OCI-LY3 (cell line): ENCODE data around the gene ZMYND8.

Experiments
- H2AFZ ChIP-seq: fragments of 200-600, 300-600 bp; shearing (Covaris generic); 2 replicates; pipeline ENCODE4 v1.6.0; 2014; ENCODE audit warnings: antibody characterized with exemption, low read depth, low read length
- H3K27ac ChIP-seq: fragments of 200-600, 300-600 bp; sonication (generic); 2 replicates; pipeline ENCODE4 v1.5.1; 2014; ENCODE audit warnings: mild to moderate bottlenecking, low read length, moderate library complexity, mixed read lengths
- H3K27me3 ChIP-seq: fragments of 200-600, 300-600 bp; sonication (generic); 2 replicates; pipeline ENCODE4 v1.6.1; 2014; ENCODE audit warnings: low read depth, low read length, mixed read lengths
- H3K36me3 ChIP-seq: fragments of 200-600, 300-600 bp; sonication (generic); replicated peaks from 2 replicates; pipeline ENCODE3; 2014; ENCODE audit warnings: low read depth, low read length, mixed read lengths
- H3K4me1 ChIP-seq: fragments of 300-600, 200-600 bp; sonication (generic); 2 replicates; pipeline ENCODE4 v1.6.1; 2014; ENCODE audit warnings: low read length, mixed read lengths
- H3K4me2 ChIP-seq: fragments of 200-600, 300-600 bp; sonication (generic); 2 replicates; pipeline ENCODE4 v1.6.1; 2014; ENCODE audit warnings: low read length, mixed read lengths
- H3K4me3 ChIP-seq: fragments of 300-600, 200-600 bp; sonication (generic); 2 replicates; pipeline ENCODE4 v1.5.1; 2014; ENCODE audit warnings: antibody characterized with exemption, mild to moderate bottlenecking, low read length, moderate library complexity
- H3K79me2 ChIP-seq: fragments of 300-600, 200-600 bp; shearing (Covaris generic); 2 replicates; pipeline ENCODE4 v1.6.1; 2014; ENCODE audit warnings: mild to moderate bottlenecking, low read length, mixed read lengths
- H3K9ac ChIP-seq: fragments of 300-600, 200-600 bp; shearing (Covaris generic); 2 replicates; pipeline ENCODE4 v1.6.0; 2014; ENCODE audit warnings: mild to moderate bottlenecking, low read length, moderate library complexity
- H3K9me3 ChIP-seq: fragments of 200-600, 300-600 bp; shearing (Covaris generic); 2 replicates; pipeline ENCODE4 v1.6.1; 2014; ENCODE audit warnings: low read length, mixed read lengths; ENCODE audit not compliant: insufficient read depth
- H4K20me1 ChIP-seq: fragments of 200-600, 300-600 bp; sonication (generic); 2 replicates; pipeline ENCODE4 v1.6.1; 2016; ENCODE audit warnings: low read length, mixed read lengths; ENCODE audit not compliant: insufficient read depth
- EZH2phosphoT487 ChIP-seq: fragments of 200-600 bp; shearing (Covaris generic); IDR thresholded peaks from 2 replicates; pipeline ENCODE4 v1.6.1; 2018; ENCODE audit warnings: antibody characterized with exemption, mixed run types, low read depth
- TF ChIP-seq, protein P1 (sequence below): fragments of 200-600, 300-600 bp; sonication (generic); IDR thresholded peaks from 2 replicates; pipeline ENCODE4 v1.5.1; 2014; ENCODE audit warnings: antibody characterized with exemption, low read length, low read depth

The ZMYND8 gene

DNA sequence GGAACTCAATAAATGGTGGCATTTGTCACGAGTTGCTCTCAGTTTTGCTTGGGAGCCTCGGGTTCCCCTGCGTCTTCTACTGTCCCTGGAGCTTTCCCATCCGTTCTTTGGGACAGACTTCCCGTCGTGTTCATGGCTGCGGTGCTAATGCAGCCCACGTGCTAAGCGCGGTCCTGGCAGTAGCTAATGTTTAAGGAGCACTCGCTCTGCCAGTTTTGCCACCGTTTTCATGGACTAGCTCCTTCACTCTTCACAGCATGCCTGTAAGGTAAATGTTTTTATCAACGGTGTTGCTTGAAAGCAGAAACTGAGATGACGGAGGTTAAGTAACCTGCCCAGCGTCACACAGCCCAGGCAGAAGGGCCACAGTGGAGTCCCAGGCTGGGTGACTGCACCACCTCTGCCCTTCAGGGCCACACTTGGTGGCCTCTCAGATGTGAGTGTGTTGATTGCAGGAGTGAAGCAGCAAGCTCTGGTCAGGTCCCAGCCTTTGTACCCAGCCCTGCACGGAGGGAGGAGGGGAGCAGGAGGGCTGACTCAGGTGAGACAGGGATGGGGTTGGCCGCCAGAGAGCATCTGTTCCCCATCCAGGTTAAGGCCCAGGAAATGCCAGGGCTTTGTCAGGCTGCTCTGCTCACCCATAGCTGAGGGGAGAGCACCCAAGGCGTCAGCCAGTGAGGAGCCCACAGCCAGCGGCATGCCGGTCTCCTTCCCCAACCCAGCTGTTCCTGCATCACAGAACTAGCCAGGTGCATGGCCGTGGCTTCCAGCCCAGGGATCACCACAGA, 181.8 kb downstream of the ZMYND8 start:
- Histone ChIP-seq H3K79me2 (no peaks in the 10 kb centered on the region), H3K9ac (no peak overlapping the region), H3K4me1 (no peaks in the 10 kb centered on the region)

DNA sequence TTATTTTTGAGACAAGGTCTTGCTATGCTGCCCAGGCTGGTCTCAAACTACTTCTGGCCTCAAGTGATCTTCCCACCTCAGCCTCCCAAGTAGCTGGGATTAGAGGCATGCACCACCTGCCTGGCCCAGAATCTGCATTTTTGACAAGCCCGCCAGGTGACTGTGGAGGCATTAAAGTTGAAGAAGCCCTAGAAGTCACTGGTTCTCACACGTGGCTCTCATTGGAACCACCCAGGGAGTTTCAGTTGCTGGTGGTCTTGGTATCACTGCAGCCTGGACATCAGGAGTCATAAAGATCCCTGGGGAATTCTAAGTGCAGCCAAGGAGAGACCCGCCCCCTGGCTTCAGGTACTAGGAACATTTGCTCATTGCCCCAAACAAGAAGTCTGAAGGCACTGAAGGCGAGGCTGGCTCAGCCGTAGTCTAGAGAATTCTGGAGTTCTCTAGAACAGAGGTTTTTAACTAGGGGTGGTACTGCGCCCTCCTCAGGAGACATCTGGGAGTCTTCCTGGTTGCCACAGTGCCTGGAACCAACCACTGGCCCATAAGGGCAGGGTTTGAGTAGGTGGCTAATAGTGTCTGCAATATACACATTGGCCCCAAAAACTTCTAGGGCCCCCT, 182.8 kb downstream of the ZMYND8 start:
- Histone ChIP-seq H3K4me3 (no peak overlapping the region), H3K9me3 (no peaks in the 10 kb centered on the region), H3K9ac (no peak overlapping the region), H3K4me2 (no peak overlapping the region), H4K20me1 (no peaks in the 10 kb centered on the region), H2AFZ (no peak overlapping the region), H3K79me2 (no peaks in the 10 kb centered on the region), H3K27me3 (peaks cover 29% of the 10 kb centered on the region), H3K4me1 (no peaks in the 10 kb centered on the region), H3K36me3 (no peaks in the 10 kb centered on the region), H3K27ac (no peak overlapping the region)
- TF ChIP-seq, protein P1, sequence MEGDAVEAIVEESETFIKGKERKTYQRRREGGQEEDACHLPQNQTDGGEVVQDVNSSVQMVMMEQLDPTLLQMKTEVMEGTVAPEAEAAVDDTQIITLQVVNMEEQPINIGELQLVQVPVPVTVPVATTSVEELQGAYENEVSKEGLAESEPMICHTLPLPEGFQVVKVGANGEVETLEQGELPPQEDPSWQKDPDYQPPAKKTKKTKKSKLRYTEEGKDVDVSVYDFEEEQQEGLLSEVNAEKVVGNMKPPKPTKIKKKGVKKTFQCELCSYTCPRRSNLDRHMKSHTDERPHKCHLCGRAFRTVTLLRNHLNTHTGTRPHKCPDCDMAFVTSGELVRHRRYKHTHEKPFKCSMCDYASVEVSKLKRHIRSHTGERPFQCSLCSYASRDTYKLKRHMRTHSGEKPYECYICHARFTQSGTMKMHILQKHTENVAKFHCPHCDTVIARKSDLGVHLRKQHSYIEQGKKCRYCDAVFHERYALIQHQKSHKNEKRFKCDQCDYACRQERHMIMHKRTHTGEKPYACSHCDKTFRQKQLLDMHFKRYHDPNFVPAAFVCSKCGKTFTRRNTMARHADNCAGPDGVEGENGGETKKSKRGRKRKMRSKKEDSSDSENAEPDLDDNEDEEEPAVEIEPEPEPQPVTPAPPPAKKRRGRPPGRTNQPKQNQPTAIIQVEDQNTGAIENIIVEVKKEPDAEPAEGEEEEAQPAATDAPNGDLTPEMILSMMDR, result peak; percentile 40
- TF ChIP-seq EZH2phosphoT487, result no peak

More for the DNA sequence above, 181.8 kb downstream of the ZMYND8 start:
- no peak for TF ChIP-seq EZH2phosphoT487
- TF ChIP-seq, protein P1, result no peak
- H2AFZ ChIP-seq, result no peak overlapping the region; the same call in 1 of the 2 replicates
- no peaks in the 10 kb centered on the region for H4K20me1 ChIP-seq
- H3K36me3 ChIP-seq, result no peaks in the 10 kb centered on the region
- no peak overlapping the region for H3K4me3 ChIP-seq
- H3K9me3 ChIP-seq, result no peaks in the 10 kb centered on the region
- H3K27ac ChIP-seq, result no peak overlapping the region
- no peak overlapping the region for H3K4me2 ChIP-seq
- H3K27me3 ChIP-seq, result peaks cover 20% of the 10 kb centered on the region

DNA sequence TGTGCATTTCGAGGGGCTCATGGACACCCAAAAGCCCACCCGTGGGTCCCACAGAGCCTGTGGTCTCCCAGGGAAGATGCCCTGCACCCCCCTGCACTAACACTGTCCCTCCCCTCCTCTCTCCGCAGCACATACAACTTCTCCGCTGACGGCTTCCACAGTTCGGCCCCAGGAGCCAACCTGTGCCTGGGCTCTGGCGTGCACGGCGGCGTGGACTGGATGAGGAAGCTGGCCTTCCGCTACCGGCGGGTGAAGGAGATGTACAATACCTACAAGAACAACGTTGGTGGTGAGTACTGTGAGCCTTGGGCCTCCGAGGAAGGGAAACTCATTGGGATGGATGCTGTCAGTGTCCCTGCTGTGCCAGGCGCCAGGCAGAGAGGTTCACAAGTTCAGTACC, 183.9 kb downstream of the ZMYND8 start:
- Histone ChIP-seq H3K4me3 (no peak overlapping the region), H2AFZ (no peak overlapping the region), H3K4me2 (no peak overlapping the region), H3K27me3 (peaks cover 34% of the 10 kb centered on the region), H4K20me1 (no peaks in the 10 kb centered on the region), H3K4me1 (no peaks in the 10 kb centered on the region), H3K9ac (no peak overlapping the region), H3K79me2 (no peaks in the 10 kb centered on the region), H3K27ac (no peak overlapping the region), H3K36me3 (no peaks in the 10 kb centered on the region), H3K9me3 (no peaks in the 10 kb centered on the region)
- TF ChIP-seq, protein P1, result no peak
- TF ChIP-seq EZH2phosphoT487, result no peak

DNA sequence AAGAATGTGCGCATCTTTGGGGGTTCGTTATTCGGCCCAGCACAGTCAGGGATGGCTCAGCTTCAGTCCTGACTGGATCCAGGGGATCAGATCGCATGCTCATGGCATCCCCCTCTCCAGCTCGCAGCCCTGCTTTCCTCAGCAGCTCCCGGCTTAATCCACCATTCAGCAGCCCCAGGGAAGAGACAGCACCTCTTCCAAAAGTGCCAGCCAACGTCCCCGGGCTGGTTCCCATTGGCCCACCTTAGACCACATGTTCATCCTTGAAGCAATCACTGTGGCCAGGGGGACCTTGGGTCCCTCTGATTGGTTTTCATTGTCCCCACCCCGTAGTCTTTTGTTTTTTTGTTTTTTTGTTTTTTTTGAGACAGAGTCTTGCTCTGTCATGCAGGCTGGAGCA, 188.7 kb downstream of the ZMYND8 start:
- H3K4me3 ChIP-seq, result no peak overlapping the region
- no peak overlapping the region for H2AFZ ChIP-seq
- H3K9ac ChIP-seq, result no peak overlapping the region
- no peaks in the 10 kb centered on the region for H3K9me3 ChIP-seq
- H3K79me2 ChIP-seq, result no peaks in the 10 kb centered on the region
- H3K36me3 ChIP-seq, result no peaks in the 10 kb centered on the region
- H4K20me1 ChIP-seq, result no peaks in the 10 kb centered on the region
- no peak overlapping the region for H3K27ac ChIP-seq
- TF ChIP-seq EZH2phosphoT487, result no peak
- TF ChIP-seq, protein P1, result no peak
- H3K4me1 ChIP-seq, result no peaks in the 10 kb centered on the region
- H3K27me3 ChIP-seq, result peaks cover 21% of the 10 kb centered on the region
- no peak overlapping the region for H3K4me2 ChIP-seq
